AG04449 (cell line): ENCODE measurements around the gene MSL3B.

Source experiments
- CTCF ChIA-PET: fragments of 350-600 bp; formaldehyde crosslinking; extraction: SDS; loops from one replicate; lab custom pipeline; 2021; ENCODE audit warnings: antibody characterized with exemption; lab: Yijun Ruan, JAX
- POLR2A ChIA-PET: fragments of 400-600, 350-600 bp; formaldehyde crosslinking; extraction: SDS; loops from one replicate; lab custom pipeline; 2020; ENCODE audit warnings: antibody characterized with exemption, inconsistent platforms; lab: Yijun Ruan, JAX
- DNase-seq: peaks from one replicate; pipeline ENCODE4 v3.0.0-alpha.2; 2010; ENCODE audit warnings: low read depth, low spot score
- H3K4me3 ChIP-seq: 2 replicates; pipeline ENCODE4 v1.5.1; 2011; ENCODE audit warnings: low read depth, mild to moderate bottlenecking, control low read depth, low read length
- TF ChIP-seq, protein P1 (sequence below): IDR thresholded peaks from one replicate; pipeline ENCODE4 v1.5.1; 2011; ENCODE audit warnings: mild to moderate bottlenecking, moderate library complexity, low read length, control low read depth, inconsistent platforms; ENCODE audit not compliant: insufficient read depth; ENCODE audit errors: missing control alignments

Gene MSL3B

DNA sequence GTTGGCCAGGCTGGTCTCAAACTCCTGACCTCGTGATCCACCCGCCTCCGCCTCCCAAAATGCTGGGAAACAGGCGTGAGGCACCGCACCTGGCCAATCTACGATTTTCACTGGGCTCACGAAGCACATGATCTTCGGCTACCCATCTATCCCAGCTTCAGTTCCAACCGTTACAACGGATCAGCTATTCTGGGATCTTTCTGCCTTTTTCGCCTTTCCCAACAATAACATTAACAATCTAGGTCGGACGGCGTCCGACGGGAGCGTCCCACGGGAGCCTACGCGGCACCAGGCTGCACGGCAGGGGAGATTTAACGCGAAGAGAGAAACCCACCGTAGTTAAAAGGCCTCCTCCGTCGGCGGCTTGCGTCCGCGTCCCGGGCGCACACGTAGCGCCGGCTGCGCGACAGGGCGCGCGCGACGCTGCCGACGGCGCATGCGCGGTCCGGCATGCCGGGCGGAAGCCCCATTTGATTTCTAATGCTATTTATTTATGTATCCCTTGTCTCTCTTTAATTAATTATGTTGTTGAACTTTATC lies at the start of gene MSL3B:
Gene MSL3B, minus strand, starts transcription at position 394 of the 540 bp plus-strand sequence.
- H3K4me3 ChIP-seq, result peak within 1 kb of the TSS; percentile 71
- no peak for DNase-seq
- TF ChIP-seq, protein P1, sequence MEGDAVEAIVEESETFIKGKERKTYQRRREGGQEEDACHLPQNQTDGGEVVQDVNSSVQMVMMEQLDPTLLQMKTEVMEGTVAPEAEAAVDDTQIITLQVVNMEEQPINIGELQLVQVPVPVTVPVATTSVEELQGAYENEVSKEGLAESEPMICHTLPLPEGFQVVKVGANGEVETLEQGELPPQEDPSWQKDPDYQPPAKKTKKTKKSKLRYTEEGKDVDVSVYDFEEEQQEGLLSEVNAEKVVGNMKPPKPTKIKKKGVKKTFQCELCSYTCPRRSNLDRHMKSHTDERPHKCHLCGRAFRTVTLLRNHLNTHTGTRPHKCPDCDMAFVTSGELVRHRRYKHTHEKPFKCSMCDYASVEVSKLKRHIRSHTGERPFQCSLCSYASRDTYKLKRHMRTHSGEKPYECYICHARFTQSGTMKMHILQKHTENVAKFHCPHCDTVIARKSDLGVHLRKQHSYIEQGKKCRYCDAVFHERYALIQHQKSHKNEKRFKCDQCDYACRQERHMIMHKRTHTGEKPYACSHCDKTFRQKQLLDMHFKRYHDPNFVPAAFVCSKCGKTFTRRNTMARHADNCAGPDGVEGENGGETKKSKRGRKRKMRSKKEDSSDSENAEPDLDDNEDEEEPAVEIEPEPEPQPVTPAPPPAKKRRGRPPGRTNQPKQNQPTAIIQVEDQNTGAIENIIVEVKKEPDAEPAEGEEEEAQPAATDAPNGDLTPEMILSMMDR, result no peak
- ChIA-PET POLR2A (no interaction called here), CTCF (interaction anchor here (2.5 kb wide), 1 partner anchor 10 kb away, joined by 16 read pairs; no protein-coding TSS in a partner anchor)

DNA sequence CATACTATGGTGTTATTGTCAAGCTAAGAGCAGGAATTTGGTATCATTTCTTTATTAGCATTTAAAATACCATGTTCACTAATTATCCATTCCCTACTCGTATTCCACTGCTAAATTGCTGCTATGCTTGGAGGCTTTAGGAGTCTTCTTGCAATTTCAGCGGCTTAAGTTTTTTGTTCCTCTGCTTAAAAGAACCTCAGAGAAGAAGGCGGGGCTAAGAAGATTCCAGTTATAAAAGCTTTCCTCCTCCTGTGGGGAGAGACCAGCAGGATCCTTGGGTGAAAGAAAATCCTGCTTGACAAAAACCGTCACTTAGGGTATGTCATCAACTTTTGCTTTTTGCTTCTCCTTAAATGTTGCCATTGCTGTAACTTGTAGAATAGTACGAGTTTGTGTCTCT lies 48.9 kb upstream of the MSL3B start, which contains the start of gene TRPM8:
Gene TRPM8, plus strand, starts transcription at position 258 of the 400 bp plus-strand sequence. CDS start 9,165 bp downstream, outside the sequence.
- ChIA-PET CTCF (interaction anchor here (2.0 kb wide), 1 partner anchor 11 kb away, joined by 8 read pairs; no protein-coding TSS in a partner anchor), POLR2A (no interaction called here)
- DNase-seq, result no peak
- TF ChIP-seq, protein P1, result no peak
- H3K4me3 ChIP-seq, result no peak within 1 kb of the TSS

DNA sequence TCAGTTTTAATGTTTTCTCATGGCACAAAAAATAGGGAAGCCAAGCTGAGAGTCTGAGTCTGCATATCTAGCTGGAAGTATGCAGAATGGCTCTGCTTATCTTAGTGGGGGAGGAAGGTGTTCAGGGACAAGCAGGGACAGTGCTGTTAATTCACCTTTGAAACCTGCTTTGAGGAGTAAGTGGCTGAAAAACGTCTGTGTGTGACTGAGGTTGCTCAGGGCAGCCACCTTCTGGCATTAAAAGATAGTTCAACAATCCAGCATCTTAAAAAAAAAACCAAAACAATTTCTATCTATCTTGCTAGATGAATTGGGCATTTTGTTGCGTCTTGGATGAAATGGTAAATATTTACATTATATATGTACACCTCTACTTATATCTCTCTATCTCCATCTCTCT lies 46.9 kb upstream of the MSL3B start:
- ChIA-PET POLR2A (no interaction called here), CTCF (interaction anchor here (2.2 kb wide), 1 partner anchor 13 kb away, joined by 7 read pairs; no protein-coding TSS in a partner anchor)
- no peak for DNase-seq
- no peak overlapping the region for H3K4me3 ChIP-seq
- TF ChIP-seq, protein P1, result no peak

DNA sequence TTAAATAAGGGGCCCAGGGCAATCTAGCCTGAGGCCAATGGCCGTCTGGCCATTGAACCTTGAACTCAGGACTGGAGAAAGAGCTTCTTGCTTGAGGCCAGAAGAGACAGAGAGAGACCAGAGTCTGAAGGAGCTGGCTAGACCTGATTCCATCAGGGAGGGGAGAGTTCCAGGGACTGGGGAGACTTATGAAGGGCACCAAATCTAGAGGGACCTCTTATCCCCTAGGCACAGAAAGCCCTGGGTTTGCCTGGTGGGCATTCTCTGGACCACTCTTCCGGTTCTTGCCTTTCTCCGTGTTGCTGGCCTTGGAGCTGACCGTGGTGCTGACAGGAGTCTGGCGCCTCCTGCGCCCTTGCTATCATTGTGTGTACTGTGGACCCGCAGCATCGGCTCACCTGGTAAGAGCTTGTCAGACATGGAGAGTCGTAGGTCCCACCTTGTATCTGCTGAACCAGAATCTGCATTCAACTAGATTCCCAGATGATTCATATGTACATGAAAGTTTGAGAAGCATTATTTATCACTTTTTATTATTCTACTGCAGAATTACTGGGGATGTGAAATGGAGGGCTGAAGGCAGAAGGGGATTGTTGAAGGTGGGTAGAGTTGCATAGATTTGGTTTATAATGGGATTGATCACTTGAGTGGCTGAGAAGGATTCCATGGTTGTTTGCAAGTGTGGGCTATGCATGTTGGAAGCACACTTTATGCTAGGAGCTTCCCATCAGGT lies 44.7 kb upstream of the MSL3B start:
- ChIA-PET CTCF (no interaction called here), POLR2A (no interaction called here)
- H3K4me3 ChIP-seq, result no peak overlapping the region
- DNase-seq, result no peak
- TF ChIP-seq, protein P1, result no peak

DNA sequence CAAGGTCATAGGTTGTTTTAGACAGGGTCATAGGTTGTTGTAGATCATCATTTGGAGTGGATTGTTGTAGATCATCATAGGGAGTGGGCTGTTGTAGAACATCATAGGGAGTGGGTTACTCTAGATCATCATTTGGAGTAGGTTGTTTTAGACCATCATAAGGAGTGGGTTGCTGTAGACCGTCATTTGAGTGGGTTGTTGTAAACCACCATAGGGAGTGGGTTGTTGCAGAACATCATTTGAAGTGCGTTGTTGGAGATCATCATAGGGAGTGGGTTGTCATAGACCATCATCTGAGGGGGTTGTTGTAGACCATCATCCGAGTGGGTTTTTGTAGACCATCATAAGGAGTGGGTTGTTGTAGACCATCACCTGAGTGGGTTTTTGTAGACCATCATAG lies 39.4 kb upstream of the MSL3B start:
- DNase-seq, result no peak
- H3K4me3 ChIP-seq, result no peak overlapping the region
- POLR2A ChIA-PET, result no interaction called here
- TF ChIP-seq, protein P1, result no peak
- CTCF ChIA-PET, result no interaction called here

DNA sequence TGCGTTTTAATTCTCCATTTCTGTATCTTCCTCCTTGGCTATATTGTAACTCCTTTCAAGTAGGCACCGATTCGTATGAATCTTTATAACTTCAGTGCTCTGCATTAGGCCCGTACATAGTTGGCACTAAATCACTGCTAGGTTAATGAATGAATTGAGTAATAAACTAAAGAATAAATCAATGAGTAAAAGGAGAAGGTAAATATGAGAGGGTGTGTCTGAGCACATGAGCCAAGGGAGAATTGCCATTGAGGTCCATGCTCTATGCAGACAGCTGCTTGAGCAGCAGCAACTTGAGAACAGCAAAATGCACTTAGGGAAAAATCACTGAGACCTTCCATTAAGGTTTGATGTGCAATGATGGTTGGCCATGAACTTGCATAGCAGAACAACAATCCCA lies 37.8 kb upstream of the MSL3B start:
- ChIA-PET POLR2A (no interaction called here), CTCF (interaction anchor here (1.3 kb wide), 1 partner anchor 10 kb away, joined by 3 read pairs; no protein-coding TSS in a partner anchor)
- H3K4me3 ChIP-seq, result no peak overlapping the region
- no peak for DNase-seq
- TF ChIP-seq, protein P1, result no peak
